Vagina (tissue), 2 donors: ENCODE data around the gene LMBR1. TPM values are rescaled to one million over a fixed set of nuclear protein-coding genes. Genes with fewer than 3 reads are reported as not detected.

Experiments
- DNase-seq, 2 donors: peaks; one replicate each; pipeline ENCODE4 v3.0.0-alpha.2; 2017; ENCODE audit errors: extremely low spot score in 2 of 2
- H3K27ac ChIP-seq: fragments of 200-600 bp; sonication (generic); one replicate; pipeline ENCODE4 v1.5.1; 2019
- H3K27me3 ChIP-seq: fragments of 200-600 bp; sonication (generic); one replicate; pipeline ENCODE4 v1.5.1; 2019
- H3K36me3 ChIP-seq, 2 donors: fragments of 200-600 bp; sonication (generic); one replicate each; pipeline ENCODE4 v1.5.1; 2017 to 2019
- H3K4me1 ChIP-seq: fragments of 200-600 bp; sonication (generic); one replicate; pipeline ENCODE4 v1.5.1; 2019
- H3K4me3 ChIP-seq, 2 donors: fragments of 200-600 bp; sonication (generic); 1 replicate in 1 of 2; 2 replicates in 1 of 2; pipeline ENCODE4 v1.5.1; 2016 to 2019
- H3K9me3 ChIP-seq: fragments of 200-600 bp; sonication (generic); one replicate; pipeline ENCODE4 v1.5.1; 2019
- POLR2A ChIP-seq, 2 donors: fragments of 450-650 bp; IDR thresholded peaks; one replicate each; pipeline ENCODE4 v1.6.1; 2017; ENCODE audit warnings: antibody characterized with exemption in 2 of 2, mild to moderate bottlenecking in 2 of 2, moderate library complexity in 2 of 2
- POLR2AphosphoS5 ChIP-seq, 2 donors: sonication (generic); formaldehyde crosslinking; IDR thresholded peaks; one replicate each; pipeline ENCODE4 v1.9.0; 2017; ENCODE audit warnings: antibody characterized with exemption in 2 of 2, mild to moderate bottlenecking in 2 of 2, low read depth in 1 of 2; ENCODE audit not compliant: insufficient read depth in 1 of 2
- intact Hi-C: fragments of 100-400 bp; cut with DNase I; formaldehyde crosslinking; loops from one replicate; pipeline ENCODE4 v1.15.1; 2023
- total RNA-seq: library from RNA; depleted of rRNA; stranded (reverse); fragments of >200 nt; gene quantifications from one replicate; pipeline ENCODE4 v1.2.3, GENCODE V29; 2016
- TF ChIP-seq, protein P1 (sequence below), 3 experiments: fragments of 450-650 bp in 2 of 3; fragments of 200-600 bp in 1 of 3; sonication (generic) in 1 of 3; IDR thresholded peaks; one replicate each; pipeline ENCODE4 v1.5.1; 2017 to 2019; ENCODE audit warnings: antibody characterized with exemption in 3 of 3, mild to moderate bottlenecking in 2 of 3, moderate library complexity in 2 of 3

LMBR1 gene
- total RNA-seq, 1 donor from 2014 or later, result 45.7 TPM

GRCh38 chr7:156777364-156778069, 115.5 kb downstream of the LMBR1 start:
- TF ChIP-seq POLR2A (IDR thresholded peaks at IDR 0.05), result no peak
- TF ChIP-seq POLR2AphosphoS5 (IDR thresholded peaks at IDR 0.05; ENCODE audit: insufficient read depth in 1 of 2, low read depth in 1 of 2), result no peak
- TF ChIP-seq, protein P1, sequence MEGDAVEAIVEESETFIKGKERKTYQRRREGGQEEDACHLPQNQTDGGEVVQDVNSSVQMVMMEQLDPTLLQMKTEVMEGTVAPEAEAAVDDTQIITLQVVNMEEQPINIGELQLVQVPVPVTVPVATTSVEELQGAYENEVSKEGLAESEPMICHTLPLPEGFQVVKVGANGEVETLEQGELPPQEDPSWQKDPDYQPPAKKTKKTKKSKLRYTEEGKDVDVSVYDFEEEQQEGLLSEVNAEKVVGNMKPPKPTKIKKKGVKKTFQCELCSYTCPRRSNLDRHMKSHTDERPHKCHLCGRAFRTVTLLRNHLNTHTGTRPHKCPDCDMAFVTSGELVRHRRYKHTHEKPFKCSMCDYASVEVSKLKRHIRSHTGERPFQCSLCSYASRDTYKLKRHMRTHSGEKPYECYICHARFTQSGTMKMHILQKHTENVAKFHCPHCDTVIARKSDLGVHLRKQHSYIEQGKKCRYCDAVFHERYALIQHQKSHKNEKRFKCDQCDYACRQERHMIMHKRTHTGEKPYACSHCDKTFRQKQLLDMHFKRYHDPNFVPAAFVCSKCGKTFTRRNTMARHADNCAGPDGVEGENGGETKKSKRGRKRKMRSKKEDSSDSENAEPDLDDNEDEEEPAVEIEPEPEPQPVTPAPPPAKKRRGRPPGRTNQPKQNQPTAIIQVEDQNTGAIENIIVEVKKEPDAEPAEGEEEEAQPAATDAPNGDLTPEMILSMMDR (IDR thresholded peaks at IDR 0.05), result no peak
- intact Hi-C loops, result no loop called here
- Histone ChIP-seq H3K36me3 (no peaks in the 10 kb centered on the region), H3K27me3 (no peaks in the 10 kb centered on the region), H3K9me3 (no peaks in the 10 kb centered on the region), H3K27ac (no peak overlapping the region), H3K4me3 (no peak overlapping the region), H3K4me1 (no peaks in the 10 kb centered on the region)
- no peak for DNase-seq

DNA sequence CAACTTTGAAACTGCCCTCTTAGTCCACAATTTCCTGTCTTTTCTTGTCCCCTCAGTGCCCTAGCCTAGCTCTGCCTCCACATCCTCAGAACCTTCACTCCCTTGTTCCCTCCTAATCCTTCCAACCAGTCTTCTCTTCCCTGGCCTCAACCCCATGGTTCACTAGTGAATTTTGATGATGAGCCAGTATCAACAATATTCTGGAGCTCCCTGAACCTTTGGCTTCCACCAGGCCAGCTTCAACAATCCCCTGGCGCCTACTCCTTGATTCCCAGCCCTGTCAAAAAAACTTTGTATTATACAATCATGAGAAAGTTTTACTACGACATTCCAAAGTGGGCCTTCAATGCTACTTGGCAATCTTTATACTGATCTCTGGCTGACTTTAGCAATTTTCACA, 116.5 kb downstream of the LMBR1 start:
- H3K4me3 ChIP-seq, result no peak overlapping the region
- intact Hi-C loops, result no loop called here
- TF ChIP-seq, protein P1 (IDR thresholded peaks at IDR 0.05), result no peak
- TF ChIP-seq POLR2A (IDR thresholded peaks at IDR 0.05) (no peak), POLR2AphosphoS5 (IDR thresholded peaks at IDR 0.05; ENCODE audit: insufficient read depth in 1 of 2, low read depth in 1 of 2) (no peak)
- no peak overlapping the region for H3K27ac ChIP-seq
- no peak for DNase-seq
- H3K27me3 ChIP-seq, result no peaks in the 10 kb centered on the region
- no peaks in the 10 kb centered on the region for H3K4me1 ChIP-seq
- no peaks in the 10 kb centered on the region for H3K36me3 ChIP-seq
- no peaks in the 10 kb centered on the region for H3K9me3 ChIP-seq

DNA sequence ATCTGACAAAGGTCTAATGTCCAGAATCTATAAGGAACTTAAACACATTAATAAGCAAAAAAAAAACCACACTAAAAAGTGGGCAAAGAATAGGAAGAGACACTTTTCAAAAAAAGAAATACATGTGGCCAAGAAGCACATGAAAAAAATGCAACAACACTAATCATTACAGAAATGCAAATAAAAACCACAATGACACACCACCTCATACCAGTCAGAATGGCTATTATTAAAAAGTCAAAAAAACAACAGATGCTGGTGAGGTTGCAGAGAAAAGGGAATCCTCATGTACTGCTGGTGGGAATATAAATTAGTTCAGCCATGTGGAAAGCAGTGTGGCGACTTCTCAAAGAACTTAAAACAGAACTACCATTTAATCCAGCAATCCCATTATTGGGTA, 119.0 kb downstream of the LMBR1 start:
- intact Hi-C loops, result no loop called here
- TF ChIP-seq POLR2A (IDR thresholded peaks at IDR 0.05), result no peak
- no peak for TF ChIP-seq POLR2AphosphoS5 (IDR thresholded peaks at IDR 0.05; ENCODE audit: insufficient read depth in 1 of 2, low read depth in 1 of 2)
- TF ChIP-seq, protein P1 (IDR thresholded peaks at IDR 0.05), result no peak
- Histone ChIP-seq H3K9me3 (no peaks in the 10 kb centered on the region), H3K4me3 (no peak overlapping the region), H3K27me3 (no peaks in the 10 kb centered on the region), H3K36me3 (no peaks in the 10 kb centered on the region), H3K4me1 (no peaks in the 10 kb centered on the region), H3K27ac (no peak overlapping the region)
- no peak for DNase-seq

- H3K36me3 ChIP-seq, result no peaks in the 10 kb centered on the region
- H3K4me3 ChIP-seq, result no peak overlapping the region
- DNase-seq, result no peak
- no peaks in the 10 kb centered on the region for H3K4me1 ChIP-seq
- no peak overlapping the region for H3K27ac ChIP-seq
- intact Hi-C loops, result no loop called here
- no peaks in the 10 kb centered on the region for H3K27me3 ChIP-seq
- TF ChIP-seq POLR2A (IDR thresholded peaks at IDR 0.05), result no peak
- TF ChIP-seq, protein P1 (IDR thresholded peaks at IDR 0.05), result no peak
- no peaks in the 10 kb centered on the region for H3K9me3 ChIP-seq
Observed at GRCh38 chr7:156772725-156773124, 120.3 kb downstream of the LMBR1 start.

DNA sequence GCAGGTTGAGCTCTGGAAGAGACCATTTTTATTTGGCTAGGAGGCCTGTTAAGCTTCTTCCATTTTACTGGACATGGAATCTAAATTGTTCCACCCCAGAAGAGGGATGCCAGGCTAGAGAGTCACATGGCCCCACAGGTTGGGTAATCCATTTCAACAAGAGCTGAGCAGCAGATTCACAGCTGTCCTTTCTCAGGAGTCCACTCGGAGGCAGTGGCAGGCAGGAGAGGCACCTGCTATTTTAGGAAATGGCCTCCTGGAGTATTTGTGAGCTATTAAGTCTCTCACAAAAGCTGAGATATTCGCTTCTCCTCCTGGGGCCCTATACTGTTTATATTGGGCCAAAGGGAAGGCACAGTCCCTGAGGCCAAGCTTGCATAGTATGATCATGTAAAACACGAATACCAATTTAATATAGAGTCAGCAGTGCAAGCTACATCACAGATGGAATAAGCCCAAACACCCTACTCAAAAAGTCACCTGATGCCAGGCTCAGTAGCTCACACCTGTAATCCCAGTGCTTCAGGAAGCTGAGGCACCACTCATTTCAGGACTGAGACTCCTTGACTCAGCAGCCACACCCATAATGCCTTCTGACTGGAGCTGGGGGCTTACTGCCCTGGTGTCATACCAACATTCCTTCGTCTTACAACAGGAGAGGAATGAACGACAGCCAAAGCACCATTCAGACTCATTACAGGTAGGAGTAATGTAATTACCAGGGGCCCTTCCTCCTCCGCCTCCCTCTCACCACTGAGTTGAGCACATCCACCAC, 124.1 kb downstream of the LMBR1 start:
- no peak for TF ChIP-seq POLR2A (IDR thresholded peaks at IDR 0.05)
- TF ChIP-seq, protein P1 (IDR thresholded peaks at IDR 0.05), result no peak
- TF ChIP-seq POLR2AphosphoS5 (IDR thresholded peaks at IDR 0.05; ENCODE audit: insufficient read depth in 1 of 2, low read depth in 1 of 2), result no peak
- intact Hi-C loops, result no loop called here
- Histone ChIP-seq H3K4me3 (no peak overlapping the region), H3K36me3 (no peaks in the 10 kb centered on the region), H3K27ac (no peak overlapping the region), H3K9me3 (no peaks in the 10 kb centered on the region), H3K27me3 (no peaks in the 10 kb centered on the region), H3K4me1 (no peaks in the 10 kb centered on the region)
- DNase-seq, result no peak
